Endodermal cell (in vitro differentiated cells): ENCODE data around the gene FAM193B. TPM values are rescaled to one million over a fixed set of nuclear protein-coding genes. Genes with fewer than 3 reads are reported as not detected.

Source experiments
- DNase-seq: peaks from one replicate; pipeline ENCODE4 v3.0.0-alpha.2; 2017
- H3K27ac ChIP-seq: 2 replicates; pipeline ENCODE4 v1.5.1; 2013; ENCODE audit warnings: mild to moderate bottlenecking, low read depth, low read length, moderate library complexity
- H3K27me3 ChIP-seq: 2 replicates; pipeline ENCODE4 v1.6.1; 2013; ENCODE audit warnings: mild to moderate bottlenecking, low read length, moderate library complexity; ENCODE audit not compliant: insufficient read depth, control insufficient read depth, poor library complexity, severe bottlenecking
- H3K36me3 ChIP-seq: 2 replicates; pipeline ENCODE4 v1.7.0; 2013; ENCODE audit warnings: mild to moderate bottlenecking, low read length, moderate library complexity; ENCODE audit not compliant: control insufficient read depth, insufficient read depth
- H3K4me1 ChIP-seq: one replicate; pipeline ENCODE4 v1.7.0; 2013; ENCODE audit warnings: low read length; ENCODE audit not compliant: control insufficient read depth, insufficient read depth
- H3K4me3 ChIP-seq: 2 replicates; pipeline ENCODE4 v1.5.1; 2013; ENCODE audit warnings: mild to moderate bottlenecking, low read length, moderate library complexity
- H3K9ac ChIP-seq: 2 replicates; pipeline ENCODE4 v1.6.1; 2013; ENCODE audit warnings: mild to moderate bottlenecking, low read length, moderate library complexity; ENCODE audit not compliant: poor library complexity, severe bottlenecking; ENCODE audit errors: extremely low read depth
- H3K9me3 ChIP-seq: 2 replicates; pipeline ENCODE4 v1.6.1; 2013; ENCODE audit warnings: mild to moderate bottlenecking, low read length, moderate library complexity; ENCODE audit not compliant: control insufficient read depth
- H3K27ac Mint-ChIP-seq: 2 replicates; pipeline ENCODE4 v1.8.0; 2020; ENCODE audit warnings: mixed read lengths
- H3K27me3 Mint-ChIP-seq: 2 replicates; pipeline ENCODE4 v1.8.0; 2021; ENCODE audit warnings: mild to moderate bottlenecking, mixed read lengths; ENCODE audit not compliant: insufficient read depth
- H3K36me3 Mint-ChIP-seq: 2 replicates; pipeline ENCODE4 v1.8.0; 2020; ENCODE audit warnings: low read depth, mixed read lengths
- H3K4me1 Mint-ChIP-seq: 2 replicates; pipeline ENCODE4 v1.8.0; 2020; ENCODE audit warnings: mixed read lengths
- H3K4me3 Mint-ChIP-seq: 2 replicates; pipeline ENCODE4 v1.8.0; 2020; ENCODE audit warnings: mild to moderate bottlenecking, moderate library complexity, mixed read lengths
- H3K9me3 Mint-ChIP-seq: 2 replicates; pipeline ENCODE4 v1.8.0; 2020; ENCODE audit warnings: mild to moderate bottlenecking, mixed read lengths
- WGBS, 2 experiments: methylation state at CpG; one replicate each; pipeline versions ENCODE4 v1.1.5 to v1.1.7; 2013; ENCODE audit warnings: missing lambda C conversion rate in 2 of 2, mixed read lengths in 1 of 2; ENCODE audit not compliant: insufficient coverage in 1 of 2, insufficient read length in 1 of 2; 5-methylcytosine and 5-hydroxymethylcytosine counted together
- total RNA-seq, 2 donors: library from RNA; stranded (reverse); fragmentation: NEBNext Ultra II Directional in 1 of 2; extraction: Animal tissue kit (Norgen Biotek cat#: 25700) in 1 of 2; gene quantifications; 2 replicates in 1 of 2; 3 replicates in 1 of 2; pipeline ENCODE4 v1.2.1, GENCODE V29; 2021
- TF ChIP-seq, protein P1 (sequence below): fragments of 200-600 bp; sonication (generic); conservative IDR thresholded peaks from 2 replicates; pipeline ENCODE4 v1.5.0; 2021; ENCODE audit warnings: antibody characterized with exemption, mild to moderate bottlenecking

FAM193B gene
- total RNA-seq, 2 donors from 2014 or later, result 112 to 115 TPM

- 95 to 96% methylated on average over 14 to 34 of the region's 34 CpGs for WGBS, 2 experiments
Measured at GRCh38 chr5:177511796-177512675, 42.3 kb downstream of the FAM193B start.

DNA sequence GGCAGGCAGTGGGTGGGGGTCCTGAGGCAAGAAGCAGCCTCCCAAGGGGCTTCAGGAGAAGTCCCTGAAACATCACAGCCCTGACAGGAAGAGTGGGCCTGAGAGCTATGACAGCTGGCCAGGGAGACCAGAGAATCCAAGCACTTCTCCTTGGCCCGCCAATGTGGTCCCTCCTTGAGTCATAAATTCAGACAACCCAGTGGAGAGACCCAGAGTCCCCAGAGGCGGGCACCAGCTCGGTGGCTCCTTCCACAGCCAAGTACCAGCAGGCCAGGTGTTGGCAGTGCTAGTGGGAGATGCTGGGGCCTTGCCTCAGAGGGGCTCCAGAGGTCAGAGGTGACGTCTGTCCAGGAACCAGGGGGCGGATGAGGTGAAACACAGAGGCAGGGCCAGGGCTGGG lies 43.2 kb downstream of the FAM193B start:
- Histone ChIP-seq H3K36me3 (peaks cover 63% of the 10 kb centered on the region), H3K9ac (no peak overlapping the region), H3K4me3 (no peak overlapping the region), H3K9me3 (no peaks in the 10 kb centered on the region), H3K4me1 (peaks cover 4% of the 10 kb centered on the region), H3K27ac (no peak overlapping the region), H3K27me3 (no peaks in the 10 kb centered on the region)
- Mint-ChIP-seq H3K27me3 (no peaks in the 10 kb centered on the region), H3K4me3 (no peak overlapping the region), H3K27ac (no peak overlapping the region), H3K36me3 (peaks cover 56% of the 10 kb centered on the region), H3K4me1 (peaks cover 11% of the 10 kb centered on the region), H3K9me3 (no peaks in the 10 kb centered on the region)
- TF ChIP-seq, protein P1, sequence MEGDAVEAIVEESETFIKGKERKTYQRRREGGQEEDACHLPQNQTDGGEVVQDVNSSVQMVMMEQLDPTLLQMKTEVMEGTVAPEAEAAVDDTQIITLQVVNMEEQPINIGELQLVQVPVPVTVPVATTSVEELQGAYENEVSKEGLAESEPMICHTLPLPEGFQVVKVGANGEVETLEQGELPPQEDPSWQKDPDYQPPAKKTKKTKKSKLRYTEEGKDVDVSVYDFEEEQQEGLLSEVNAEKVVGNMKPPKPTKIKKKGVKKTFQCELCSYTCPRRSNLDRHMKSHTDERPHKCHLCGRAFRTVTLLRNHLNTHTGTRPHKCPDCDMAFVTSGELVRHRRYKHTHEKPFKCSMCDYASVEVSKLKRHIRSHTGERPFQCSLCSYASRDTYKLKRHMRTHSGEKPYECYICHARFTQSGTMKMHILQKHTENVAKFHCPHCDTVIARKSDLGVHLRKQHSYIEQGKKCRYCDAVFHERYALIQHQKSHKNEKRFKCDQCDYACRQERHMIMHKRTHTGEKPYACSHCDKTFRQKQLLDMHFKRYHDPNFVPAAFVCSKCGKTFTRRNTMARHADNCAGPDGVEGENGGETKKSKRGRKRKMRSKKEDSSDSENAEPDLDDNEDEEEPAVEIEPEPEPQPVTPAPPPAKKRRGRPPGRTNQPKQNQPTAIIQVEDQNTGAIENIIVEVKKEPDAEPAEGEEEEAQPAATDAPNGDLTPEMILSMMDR, result no peak
- no peak for DNase-seq
- WGBS, 2 experiments, result 86 to 97% methylated on average over 3 to 5 of the region's 5 CpGs

More at GRCh38 chr5:177511796-177512675, 42.3 kb downstream of the FAM193B start:
- TF ChIP-seq, protein P1, result no peak
- no peaks in the 10 kb centered on the region for H3K27me3 Mint-ChIP-seq
- Histone ChIP-seq H3K27ac (no peak overlapping the region), H3K4me1 (peaks cover 4% of the 10 kb centered on the region), H3K27me3 (no peaks in the 10 kb centered on the region), H3K9ac (no peak overlapping the region), H3K4me3 (no peak overlapping the region), H3K36me3 (peaks cover 63% of the 10 kb centered on the region), H3K9me3 (no peaks in the 10 kb centered on the region)
- peaks cover 55% of the 10 kb centered on the region for H3K36me3 Mint-ChIP-seq
- H3K9me3 Mint-ChIP-seq, result no peaks in the 10 kb centered on the region
- H3K4me3 Mint-ChIP-seq, result no peak overlapping the region
- no peak for DNase-seq
- H3K4me1 Mint-ChIP-seq, result peaks cover 14% of the 10 kb centered on the region
- no peak overlapping the region for H3K27ac Mint-ChIP-seq

DNA sequence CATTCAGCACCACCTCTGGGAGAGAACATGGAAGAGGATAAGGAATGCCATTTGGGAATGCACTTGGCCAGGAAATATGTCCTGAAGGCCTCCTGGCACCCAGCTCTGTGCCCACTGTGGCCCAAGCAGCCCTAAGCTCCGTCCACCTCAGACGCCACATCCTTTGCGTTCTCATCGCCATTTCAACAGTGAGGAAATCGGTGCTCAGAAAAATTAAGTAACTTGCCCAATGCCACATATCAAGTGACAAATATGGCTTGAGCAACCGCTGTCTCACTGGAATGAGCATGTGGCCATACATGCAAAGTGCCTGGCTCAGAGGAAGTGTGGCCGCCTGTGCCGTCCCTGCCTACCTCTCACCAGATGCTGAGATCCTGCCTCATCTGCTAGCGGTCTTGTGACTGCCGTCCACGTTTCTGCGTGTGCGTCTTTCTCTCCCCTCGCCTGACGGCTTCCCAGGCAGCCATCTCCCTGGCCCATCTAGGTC lies 43.8 kb downstream of the FAM193B start:
- peaks cover 61% of the 10 kb centered on the region for H3K36me3 ChIP-seq
- WGBS, 2 experiments, result 96 to 97% methylated on average over 14 to 15 of the region's 15 CpGs
- TF ChIP-seq, protein P1, result no peak
- H3K4me1 Mint-ChIP-seq, result peaks cover 5% of the 10 kb centered on the region
- no peaks in the 10 kb centered on the region for H3K9me3 Mint-ChIP-seq
- H3K4me3 Mint-ChIP-seq, result no peak overlapping the region
- H3K4me3 ChIP-seq, result no peak overlapping the region
- H3K4me1 ChIP-seq, result peaks cover 4% of the 10 kb centered on the region
- no peak overlapping the region for H3K27ac Mint-ChIP-seq
- H3K27me3 Mint-ChIP-seq, result no peaks in the 10 kb centered on the region
- no peak for DNase-seq
- peaks cover 50% of the 10 kb centered on the region for H3K36me3 Mint-ChIP-seq
- H3K9me3 ChIP-seq, result no peaks in the 10 kb centered on the region
- no peak overlapping the region for H3K27ac ChIP-seq
- no peaks in the 10 kb centered on the region for H3K27me3 ChIP-seq
- no peak overlapping the region for H3K9ac ChIP-seq
